ENCODE data around the gene KRTAP13-3.

Gene KRTAP13-3

GRCh38 chr21:30425826-30426225 lies at the start of gene KRTAP13-3:
Gene KRTAP13-3 (minus strand): TSS chr21:30425926. CDS start chr21:30425912, 14 bp downstream.
- no peak for DNase-seq

- no peak for DNase-seq
Measured at GRCh38 chr21:30468900-30469714, 43.4 kb upstream of the KRTAP13-3 start.

- no peak for DNase-seq
Measured at GRCh38 chr21:30463713-30464112, 38.0 kb upstream of the KRTAP13-3 start.

GRCh38 chr21:30448514-30448913 lies 22.8 kb upstream of the KRTAP13-3 start:
- DNase-seq = no peak

GRCh38 chr21:30447056-30447455 lies 21.3 kb upstream of the KRTAP13-3 start:
- no peak for DNase-seq

GRCh38 chr21:30444204-30444603 lies 18.5 kb upstream of the KRTAP13-3 start:
- DNase-seq = no peak

- no peak for DNase-seq
Measured at GRCh38 chr21:30443226-30443625, 17.5 kb upstream of the KRTAP13-3 start.

GRCh38 chr21:30439975-30440374 lies 14.2 kb upstream of the KRTAP13-3 start, which contains the start of gene KRTAP15-1:
Gene KRTAP15-1 (plus strand): TSS chr21:30440275. CDS start chr21:30440328, 53 bp downstream.
- DNase-seq = no peak

- no peak for DNase-seq
Measured at GRCh38 chr21:30437010-30437565, 11.4 kb upstream of the KRTAP13-3 start.

- DNase-seq = peak; percentile 2
Measured at GRCh38 chr21:30434033-30434631, 8.4 kb upstream of the KRTAP13-3 start.

GRCh38 chr21:30430170-30430655 lies 4.5 kb upstream of the KRTAP13-3 start, which contains the start of gene KRTAP13-4:
Gene KRTAP13-4 (plus strand): TSS chr21:30430220. CDS start chr21:30430276, 56 bp downstream.
- no peak for DNase-seq

GRCh38 chr21:30426731-30427130 lies 1.0 kb upstream of the KRTAP13-3 start:
- no peak for DNase-seq

GRCh38 chr21:30415993-30416392 lies 9.7 kb downstream of the KRTAP13-3 start:
- DNase-seq = no peak

- DNase-seq = no peak
Measured at GRCh38 chr21:30408782-30409494, 16.8 kb downstream of the KRTAP13-3 start.

- no peak for DNase-seq
Measured at GRCh38 chr21:30395731-30396130, 30.0 kb downstream of the KRTAP13-3 start, which contains the start of gene KRTAP13-1. Gene KRTAP13-1 (plus strand): TSS chr21:30396031. CDS start chr21:30396087, 56 bp downstream.

GRCh38 chr21:30391492-30392025 lies 34.2 kb downstream of the KRTAP13-3 start:
- no peak for DNase-seq

- no peak for DNase-seq
Measured at GRCh38 chr21:30382201-30382600, 43.5 kb downstream of the KRTAP13-3 start.
